Epithelial cell of esophagus (primary cell): Measurements from ENCODE around the gene RPS6KA3.

ENCODE experiments used
- DNase-seq: peaks from one replicate; pipeline ENCODE4 v3.0.0; 2010; ENCODE audit warnings: low read depth
- H3K4me3 ChIP-seq: 2 replicates; pipeline ENCODE4 v1.5.1; 2011; ENCODE audit warnings: mild to moderate bottlenecking, low read length, control low read depth
- TF ChIP-seq, protein P1 (sequence below): IDR thresholded peaks from 2 replicates; pipeline ENCODE4 v1.5.1; 2011; ENCODE audit warnings: low read depth, mild to moderate bottlenecking, low read length, control low read depth, inconsistent platforms; ENCODE audit not compliant: insufficient read depth; ENCODE audit errors: missing control alignments

Gene RPS6KA3

DNA sequence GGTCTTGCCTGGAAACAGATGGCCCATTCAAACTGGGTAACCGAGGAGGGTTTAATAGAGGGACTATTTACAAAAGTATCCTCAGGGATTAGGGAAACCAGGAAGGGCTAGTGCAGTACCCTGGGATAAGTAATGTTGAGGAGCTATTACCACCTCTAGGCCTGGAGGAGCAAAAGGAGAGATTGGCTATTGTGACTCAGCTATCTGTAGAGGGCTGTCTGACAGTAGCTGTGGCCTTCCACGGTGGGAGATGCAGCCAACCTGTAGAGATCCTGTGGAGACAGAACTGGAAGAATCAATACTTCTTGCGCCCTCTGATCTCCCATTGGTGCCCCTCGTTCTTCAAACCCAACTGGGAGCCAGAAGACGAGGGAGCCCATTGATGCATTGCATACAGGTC, 34.1 kb upstream of the RPS6KA3 start:
- no peak overlapping the region for H3K4me3 ChIP-seq
- no peak for DNase-seq

DNA sequence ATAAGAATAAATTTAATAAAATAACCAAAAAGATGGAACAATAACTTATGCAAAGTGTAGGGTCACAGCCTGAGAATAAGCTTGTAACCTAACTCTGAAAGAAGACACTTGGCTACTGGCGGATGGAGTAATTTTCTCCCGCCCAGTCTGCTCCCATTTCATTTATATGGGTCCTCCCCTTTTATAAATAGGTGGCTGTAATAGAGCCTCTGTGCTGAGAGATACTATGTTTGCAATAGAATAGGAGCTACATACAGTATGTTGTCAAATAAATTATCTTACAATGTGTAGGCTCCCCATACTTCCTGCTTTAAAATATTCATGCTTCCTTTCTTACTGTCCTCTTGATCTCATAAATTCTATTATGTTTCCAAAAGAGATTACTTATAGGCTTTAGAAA, 28.2 kb upstream of the RPS6KA3 start:
- TF ChIP-seq, protein P1, sequence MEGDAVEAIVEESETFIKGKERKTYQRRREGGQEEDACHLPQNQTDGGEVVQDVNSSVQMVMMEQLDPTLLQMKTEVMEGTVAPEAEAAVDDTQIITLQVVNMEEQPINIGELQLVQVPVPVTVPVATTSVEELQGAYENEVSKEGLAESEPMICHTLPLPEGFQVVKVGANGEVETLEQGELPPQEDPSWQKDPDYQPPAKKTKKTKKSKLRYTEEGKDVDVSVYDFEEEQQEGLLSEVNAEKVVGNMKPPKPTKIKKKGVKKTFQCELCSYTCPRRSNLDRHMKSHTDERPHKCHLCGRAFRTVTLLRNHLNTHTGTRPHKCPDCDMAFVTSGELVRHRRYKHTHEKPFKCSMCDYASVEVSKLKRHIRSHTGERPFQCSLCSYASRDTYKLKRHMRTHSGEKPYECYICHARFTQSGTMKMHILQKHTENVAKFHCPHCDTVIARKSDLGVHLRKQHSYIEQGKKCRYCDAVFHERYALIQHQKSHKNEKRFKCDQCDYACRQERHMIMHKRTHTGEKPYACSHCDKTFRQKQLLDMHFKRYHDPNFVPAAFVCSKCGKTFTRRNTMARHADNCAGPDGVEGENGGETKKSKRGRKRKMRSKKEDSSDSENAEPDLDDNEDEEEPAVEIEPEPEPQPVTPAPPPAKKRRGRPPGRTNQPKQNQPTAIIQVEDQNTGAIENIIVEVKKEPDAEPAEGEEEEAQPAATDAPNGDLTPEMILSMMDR: no peak
- DNase-seq: no peak
- H3K4me3 ChIP-seq: no peak overlapping the region

More for the DNA sequence above, 34.1 kb upstream of the RPS6KA3 start:
- TF ChIP-seq, protein P1: no peak

DNA sequence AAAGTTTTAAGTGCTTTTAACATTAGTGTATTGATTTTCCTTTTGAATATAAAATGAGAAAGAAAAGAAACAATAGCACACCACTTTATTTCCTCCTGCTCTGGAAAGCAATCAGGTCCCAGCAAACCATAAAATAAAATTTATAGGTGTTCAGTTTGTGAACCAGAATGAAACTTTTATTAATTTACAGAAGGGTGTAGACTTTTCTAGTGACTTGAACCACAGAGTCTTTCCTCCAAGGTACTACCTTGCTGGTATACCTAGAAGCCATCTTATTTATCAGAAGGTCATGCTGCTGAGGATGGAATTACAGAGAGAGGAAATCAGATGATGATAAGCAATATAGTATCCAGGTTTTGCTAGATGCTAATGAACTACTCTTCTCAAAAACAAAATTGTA, 27.6 kb upstream of the RPS6KA3 start:
- DNase-seq: no peak
- H3K4me3 ChIP-seq: no peak overlapping the region
- TF ChIP-seq, protein P1: no peak

DNA sequence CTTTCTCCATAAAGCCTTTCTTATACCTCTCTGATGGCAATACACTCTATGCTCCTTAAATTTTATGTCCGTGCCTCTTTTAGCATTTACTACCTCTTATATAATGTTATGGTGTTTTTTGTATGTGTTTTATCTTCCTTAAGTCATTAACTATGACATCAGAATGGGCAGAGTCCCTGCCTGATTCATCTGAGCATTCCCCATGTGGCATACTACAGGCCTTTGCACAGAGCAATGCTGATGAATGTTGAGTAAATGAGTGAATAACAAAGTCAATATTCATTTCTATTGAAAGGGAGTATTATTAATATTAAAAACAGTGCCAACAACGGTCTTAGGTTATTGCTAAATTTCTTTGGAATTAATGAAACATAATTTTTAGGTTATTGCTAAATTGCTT, 18.8 kb upstream of the RPS6KA3 start:
- peak; percentile 71 for DNase-seq
- no peak overlapping the region for H3K4me3 ChIP-seq
- TF ChIP-seq, protein P1: no peak

DNA sequence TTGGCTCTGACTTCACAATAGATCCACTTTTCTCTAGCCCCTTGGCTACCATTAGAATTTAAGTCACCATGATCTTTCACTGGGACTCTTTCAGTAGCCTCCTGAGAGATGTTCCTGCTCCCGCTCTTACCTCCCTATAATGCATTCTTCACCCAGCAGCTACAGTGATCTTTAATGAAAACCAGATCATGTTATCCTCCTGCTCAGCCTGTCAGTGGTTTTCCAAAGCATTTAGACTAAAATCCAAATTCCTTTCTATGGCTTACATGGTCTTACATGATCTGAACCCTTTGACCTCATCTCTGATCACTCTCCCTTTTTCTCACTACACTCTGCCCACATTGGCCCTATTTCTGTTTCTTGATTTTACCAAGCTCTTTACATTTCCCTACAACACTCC, 18.3 kb upstream of the RPS6KA3 start:
- TF ChIP-seq, protein P1: no peak
- H3K4me3 ChIP-seq: no peak overlapping the region
- DNase-seq: no peak

DNA sequence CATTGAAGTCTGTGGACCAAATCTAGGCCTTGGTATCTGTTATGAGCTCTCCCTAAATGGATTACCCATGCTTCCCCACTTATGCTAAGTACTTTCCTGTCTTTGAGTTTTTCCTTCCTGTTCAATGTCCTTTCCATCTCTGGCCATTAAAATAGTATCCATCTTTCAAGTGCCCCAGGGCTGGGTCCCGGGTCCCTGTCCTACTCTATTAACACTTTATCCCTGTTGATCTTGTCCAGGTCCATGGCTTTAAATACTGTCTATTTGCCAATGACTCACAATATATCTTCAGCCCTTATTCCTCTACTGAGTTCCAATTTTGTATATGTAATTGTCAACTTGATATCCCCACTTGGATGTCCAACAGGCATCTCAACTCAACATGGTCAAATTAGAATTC, 17.7 kb upstream of the RPS6KA3 start:
- TF ChIP-seq, protein P1: no peak
- DNase-seq: no peak
- H3K4me3 ChIP-seq: no peak overlapping the region

DNA sequence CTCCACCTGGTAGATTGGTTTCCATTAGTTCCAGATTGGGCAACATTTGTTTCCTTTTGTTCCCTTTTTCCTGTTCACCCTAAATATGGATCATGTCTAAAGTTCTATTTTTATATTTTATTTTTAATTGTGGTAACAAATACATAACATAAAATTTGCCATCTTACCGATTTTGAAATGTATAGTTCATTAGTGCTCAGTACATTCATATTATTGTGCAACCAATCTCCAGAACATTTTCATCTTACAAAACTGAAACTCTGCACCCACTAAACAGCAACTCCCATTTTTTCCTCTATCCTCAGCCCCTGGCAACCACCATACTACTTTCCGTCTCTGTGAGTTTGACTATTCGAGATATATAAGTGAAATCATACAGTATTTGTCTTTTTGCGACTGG, 14.2 kb upstream of the RPS6KA3 start:
- H3K4me3 ChIP-seq: no peak overlapping the region
- TF ChIP-seq, protein P1: no peak
- DNase-seq: no peak
